PFSK-1 (cell line): Measurements from ENCODE around the gene ALPK3.

Experiments used
- FOXP2 ChIP-seq: optimal IDR thresholded peaks from 2 replicates; pipeline ENCODE3; 2011; ENCODE audit warnings: borderline replicate concordance, control low read depth, inconsistent platforms; ENCODE audit not compliant: insufficient read depth; ENCODE audit errors: extremely low read length, extremely low read depth
- POLR2AphosphoS5 ChIP-seq: IDR thresholded peaks from 2 replicates; pipeline ENCODE4 v1.6.1; 2012; ENCODE audit warnings: low read depth, mild to moderate bottlenecking, control low read depth, low read length, moderate library complexity
- REST ChIP-seq, 2 experiments: IDR thresholded peaks; 2 replicates each; pipeline versions ENCODE4 v1.6.1 to v1.8.0; 2011 to 2012; ENCODE audit warnings: low read depth in 2 of 2, low read length in 2 of 2, control low read depth in 1 of 2, inconsistent platforms in 1 of 2, mild to moderate bottlenecking in 1 of 2, moderate library complexity in 1 of 2; ENCODE audit not compliant: insufficient read depth in 1 of 2
- SIN3A ChIP-seq: IDR thresholded peaks from 2 replicates; pipeline ENCODE4 v1.6.1; 2012; ENCODE audit warnings: mild to moderate bottlenecking, low read length, moderate library complexity, borderline replicate concordance; ENCODE audit not compliant: insufficient read depth
- TAF1 ChIP-seq: IDR thresholded peaks from 2 replicates; pipeline ENCODE4 v1.6.1; 2012; ENCODE audit warnings: low read length, control low read depth, borderline replicate concordance; ENCODE audit not compliant: insufficient read depth

The ALPK3 gene

GRCh38 chr15:84804005-84804900, 12.9 kb upstream of the ALPK3 start:
- TF ChIP-seq REST (IDR thresholded peaks at IDR 0.05; ENCODE audit: insufficient read depth in 1 of 2, low read depth in 2 of 2, low read length in 2 of 2) (no peak), TAF1 (no peak), POLR2AphosphoS5 (no peak), FOXP2 (no peak), SIN3A (no peak)

DNA sequence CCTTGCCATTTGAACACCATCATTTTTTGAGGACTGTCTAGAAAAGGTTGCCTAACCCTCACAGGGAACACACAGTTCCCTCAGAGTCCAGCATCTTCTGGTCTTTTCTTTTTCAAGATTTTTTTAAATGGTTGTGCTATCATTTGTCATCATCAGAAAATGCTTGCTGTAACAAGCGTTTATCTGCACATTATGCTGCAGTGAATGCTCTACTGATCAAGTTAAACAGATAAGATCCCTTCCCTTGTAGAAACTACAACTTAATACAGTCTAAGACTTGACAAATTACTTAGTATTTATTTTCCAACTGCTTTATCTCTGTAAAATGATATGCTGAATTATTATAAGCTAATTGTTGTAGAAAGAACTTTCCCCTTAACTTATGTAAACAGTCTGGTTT, 11.9 kb upstream of the ALPK3 start:
- no peak for TF ChIP-seq REST (IDR thresholded peaks at IDR 0.05; ENCODE audit: insufficient read depth in 1 of 2, low read depth in 2 of 2, low read length in 2 of 2)
- TF ChIP-seq SIN3A: no peak
- TF ChIP-seq FOXP2: no peak
- TF ChIP-seq TAF1: no peak
- no peak for TF ChIP-seq POLR2AphosphoS5

- no peak for TF ChIP-seq POLR2AphosphoS5
- TF ChIP-seq REST (IDR thresholded peaks at IDR 0.05; ENCODE audit: insufficient read depth in 1 of 2, low read depth in 2 of 2, low read length in 2 of 2): no peak
These were observed 9.9 kb upstream of the ALPK3 start for GRCh38 chr15:84807228-84807627.

GRCh38 chr15:84810073-84810840, 6.9 kb upstream of the ALPK3 start:
- TF ChIP-seq REST (IDR thresholded peaks at IDR 0.05; ENCODE audit: insufficient read depth in 1 of 2, low read depth in 2 of 2, low read length in 2 of 2) (no peak), FOXP2 (no peak), SIN3A (no peak), POLR2AphosphoS5 (no peak)
